Endometrial microvascular endothelial cells (primary cell): ENCODE results near the gene CNPY1. TPM values are rescaled to one million over a fixed set of nuclear protein-coding genes. Genes with fewer than 3 reads are reported as not detected.

ENCODE experiments used
- in situ Hi-C: cut with HindIII; loops from 2 replicates; pipeline ENCODE4 v1.10.0; 2017; ENCODE audit warnings: low sequenced_read_pairs, low pct_unique_long_range_greater_than_20kb; ENCODE audit errors: inconsistent ontology term
- total RNA-seq: library from RNA; depleted of rRNA; stranded (reverse); fragments of >200 nt; gene quantifications from one replicate; pipeline ENCODE4 v1.2.3, GENCODE V29; 2015; ENCODE audit errors: inconsistent ontology term

Gene CNPY1
- total RNA-seq, 1 donor from 2014 or later, result not detected

GRCh38 chr7:155543011-155543876 is 3.1 kb downstream of the CNPY1 start:
- in situ Hi-C loops, result no loop called here

GRCh38 chr7:155541986-155542675 is 4.2 kb downstream of the CNPY1 start:
- in situ Hi-C loops, result no loop called here

GRCh38 chr7:155540553-155540952 is 5.8 kb downstream of the CNPY1 start:
- in situ Hi-C loops, result no loop called here

GRCh38 chr7:155538293-155538692 is 8.1 kb downstream of the CNPY1 start:
- in situ Hi-C loops, result no loop called here

- in situ Hi-C loops, result no loop called here
Measured at GRCh38 chr7:155536451-155536850, 9.9 kb downstream of the CNPY1 start.

GRCh38 chr7:155534691-155535090 is 11.7 kb downstream of the CNPY1 start:
- in situ Hi-C loops, result no loop called here

- in situ Hi-C loops, result no loop called here
Measured at GRCh38 chr7:155533827-155534690, 12.3 kb downstream of the CNPY1 start.

- in situ Hi-C loops, result no loop called here
Measured at GRCh38 chr7:155533120-155533826, 13.1 kb downstream of the CNPY1 start.

- in situ Hi-C loops, result no loop called here
Measured at GRCh38 chr7:155532792-155533119, 13.6 kb downstream of the CNPY1 start.

GRCh38 chr7:155531681-155532080 is 14.7 kb downstream of the CNPY1 start:
- in situ Hi-C loops, result no loop called here

- in situ Hi-C loops, result no loop called here
Measured at GRCh38 chr7:155530601-155531000, 15.8 kb downstream of the CNPY1 start.

GRCh38 chr7:155529845-155530244 is 16.5 kb downstream of the CNPY1 start:
- in situ Hi-C loops, result no loop called here

- in situ Hi-C loops, result no loop called here
Measured at GRCh38 chr7:155529346-155529745, 17.0 kb downstream of the CNPY1 start.

GRCh38 chr7:155527664-155528063 is 18.7 kb downstream of the CNPY1 start:
- in situ Hi-C loops, result no loop called here

GRCh38 chr7:155526225-155526624 is 20.1 kb downstream of the CNPY1 start:
- in situ Hi-C loops, result no loop called here

- in situ Hi-C loops, result no loop called here
Measured at GRCh38 chr7:155524018-155524556, 22.3 kb downstream of the CNPY1 start.

GRCh38 chr7:155523168-155523675 is 23.1 kb downstream of the CNPY1 start:
- in situ Hi-C loops, result no loop called here

- in situ Hi-C loops, result no loop called here
Measured at GRCh38 chr7:155521743-155522398, 24.5 kb downstream of the CNPY1 start.
